ENCODE data around the gene AMH. TPM values are rescaled to one million over a fixed set of nuclear protein-coding genes. Genes with fewer than 3 reads are reported as not detected.

AMH gene
- polyA plus RNA-seq, 1 of the 3 experiments (the other 2 are of a cell fraction) = 18.1 TPM

DNA sequence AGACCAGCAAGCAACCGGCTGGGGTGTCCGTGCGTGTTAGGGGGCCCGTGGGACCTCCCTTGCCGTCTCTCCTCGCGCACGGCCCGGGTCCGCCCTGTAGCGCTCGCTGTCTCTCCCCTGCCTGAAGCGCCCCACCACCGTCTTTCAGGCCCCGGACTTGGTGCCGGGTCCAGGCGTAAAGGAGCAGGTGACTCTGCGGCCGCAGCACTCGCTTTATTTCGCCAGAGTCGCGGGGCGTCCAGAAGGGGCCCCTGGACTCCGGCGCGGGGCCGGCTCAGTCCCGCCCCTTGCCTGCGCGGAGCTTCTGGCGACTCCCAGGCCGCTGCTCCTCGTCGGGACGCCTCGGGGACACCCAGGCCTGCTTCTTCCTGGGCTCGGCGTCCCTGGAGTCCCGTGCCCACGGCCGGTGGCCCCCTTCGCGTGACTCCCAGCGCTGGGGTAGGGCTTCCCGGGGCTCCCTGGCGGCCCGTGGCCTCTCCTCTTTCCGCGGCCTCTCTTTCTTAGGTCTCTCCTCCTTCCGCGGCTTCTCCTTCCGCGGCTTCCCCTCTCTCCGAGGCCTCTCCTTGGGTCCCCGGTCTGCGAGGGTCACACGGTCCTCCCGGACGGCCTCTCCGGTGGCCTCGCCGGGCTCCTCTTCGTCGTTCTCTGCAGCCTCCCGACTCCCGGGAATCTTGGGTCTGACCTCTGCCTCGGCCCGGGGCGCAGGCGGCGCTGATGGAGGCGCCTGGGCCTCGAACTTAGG is 3.1 kb downstream of the AMH start:
- POLR2A ChIA-PET = no interaction called here
- Histone ChIP-seq H3K9ac (no peak overlapping the region), H3K79me2 (ENCODE audit: insufficient read depth) (no peaks in the 10 kb centered on the region), H4K20me1 (ENCODE audit: insufficient read depth) (no peaks in the 10 kb centered on the region), H3K9me2 (no peaks in the 10 kb centered on the region), H3K4me3 (ENCODE audit: low read depth in 2 of 2, low read length in 1 of 2) (no peak overlapping the region), H3K27ac (ENCODE audit: low read depth in 2 of 2, low read length in 1 of 2) (no peak overlapping the region), H3K4me1 (ENCODE audit: control insufficient read depth in 1 of 2, insufficient read depth in 2 of 2, low read depth in 1 of 2, low read length in 1 of 2) (peaks cover 1 to 19% of the 10 kb centered on the region in 2 experiments; a peak in 2 of 4 replicates), H3K9me3 (no peaks in the 10 kb centered on the region), H2AFZ (ENCODE audit: low read depth) (no peak overlapping the region), H3K36me3 (replicated peaks in 1 of 2; ENCODE audit: control insufficient read depth in 1 of 2, insufficient read depth in 2 of 2, low read length in 1 of 2) (peaks cover 0 to 30% of the 10 kb centered on the region in 2 experiments), H3K27me3 (ENCODE audit: insufficient read depth) (no peaks in the 10 kb centered on the region), H3F3A (replicated peaks; ENCODE audit: insufficient read depth) (peaks cover 12% of the 10 kb centered on the region), H3K4me2 (no peak overlapping the region)
- TF ChIP-seq NFIC (IDR thresholded peaks at IDR 0.05; ENCODE audit: borderline replicate concordance) (no peak), JUND (IDR thresholded peaks at IDR 0.05) (no peak), FOXJ3 (CRISPR knock-in tag; IDR thresholded peaks at IDR 0.05) (no peak), TAF1 (IDR thresholded peaks at IDR 0.05; ENCODE audit: borderline replicate concordance, low read depth, low read length) (no peak), YY1 (IDR thresholded peaks at IDR 0.05; ENCODE audit: low read depth) (no peak), SIN3A (IDR thresholded peaks at IDR 0.05; ENCODE audit: borderline replicate concordance, low read depth, low read length) (no peak), TEAD4 (IDR thresholded peaks at IDR 0.05; ENCODE audit: borderline replicate concordance, insufficient read depth) (no peak), CHD2 (IDR thresholded peaks at IDR 0.05; ENCODE audit: low read length, partially characterized antibody) (no peak), SMC3 (IDR thresholded peaks at IDR 0.05; ENCODE audit: low read depth, low read length) (no peak), FOXM1 (IDR thresholded peaks at IDR 0.05; ENCODE audit: low read depth) (no peak), TCF12 (IDR thresholded peaks at IDR 0.05) (no peak)
- TF ChIP-seq, protein P1, sequence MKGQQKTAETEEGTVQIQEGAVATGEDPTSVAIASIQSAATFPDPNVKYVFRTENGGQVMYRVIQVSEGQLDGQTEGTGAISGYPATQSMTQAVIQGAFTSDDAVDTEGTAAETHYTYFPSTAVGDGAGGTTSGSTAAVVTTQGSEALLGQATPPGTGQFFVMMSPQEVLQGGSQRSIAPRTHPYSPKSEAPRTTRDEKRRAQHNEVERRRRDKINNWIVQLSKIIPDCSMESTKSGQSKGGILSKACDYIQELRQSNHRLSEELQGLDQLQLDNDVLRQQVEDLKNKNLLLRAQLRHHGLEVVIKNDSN (IDR thresholded peaks at IDR 0.05; ENCODE audit: borderline replicate concordance, low read depth) = no peak
- TF ChIP-seq, protein P2, sequence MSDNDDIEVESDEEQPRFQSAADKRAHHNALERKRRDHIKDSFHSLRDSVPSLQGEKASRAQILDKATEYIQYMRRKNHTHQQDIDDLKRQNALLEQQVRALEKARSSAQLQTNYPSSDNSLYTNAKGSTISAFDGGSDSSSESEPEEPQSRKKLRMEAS (IDR thresholded peaks at IDR 0.05; ENCODE audit: low read depth) = no peak
- TF ChIP-seq, protein P3, sequence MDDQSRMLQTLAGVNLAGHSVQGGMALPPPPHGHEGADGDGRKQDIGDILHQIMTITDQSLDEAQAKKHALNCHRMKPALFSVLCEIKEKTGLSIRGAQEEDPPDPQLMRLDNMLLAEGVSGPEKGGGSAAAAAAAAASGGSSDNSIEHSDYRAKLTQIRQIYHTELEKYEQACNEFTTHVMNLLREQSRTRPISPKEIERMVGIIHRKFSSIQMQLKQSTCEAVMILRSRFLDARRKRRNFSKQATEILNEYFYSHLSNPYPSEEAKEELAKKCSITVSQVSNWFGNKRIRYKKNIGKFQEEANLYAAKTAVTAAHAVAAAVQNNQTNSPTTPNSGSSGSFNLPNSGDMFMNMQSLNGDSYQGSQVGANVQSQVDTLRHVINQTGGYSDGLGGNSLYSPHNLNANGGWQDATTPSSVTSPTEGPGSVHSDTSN (IDR thresholded peaks at IDR 0.05) = no peak
- CTCF ChIA-PET = interaction anchor here (1.4 kb wide), 1 partner anchor 13 kb away, joined by 4 read pairs; no protein-coding TSS in a partner anchor
- 95% methylated on average over 66 of the region's 74 CpGs for WGBS (ENCODE audit: low lambda C conversion rate)
- peak; percentile 38 for DNase-seq

DNA sequence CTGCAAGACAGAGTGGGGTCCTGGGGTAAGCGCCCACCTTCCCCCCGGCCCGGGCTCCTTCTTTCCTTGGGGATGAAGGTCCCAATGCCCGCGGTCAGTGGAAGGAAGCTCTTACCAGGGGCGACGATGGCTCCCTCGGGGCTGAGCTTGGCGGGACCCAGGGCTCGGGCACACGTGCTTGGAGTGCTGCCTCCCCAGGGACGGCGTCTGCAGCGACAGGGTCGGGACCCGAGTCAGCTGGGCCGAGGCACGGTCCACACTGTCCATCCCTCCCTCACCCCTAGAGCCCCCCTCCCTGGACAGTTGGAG is 3.6 kb downstream of the AMH start:
- H3K9me2 ChIP-seq = no peaks in the 10 kb centered on the region
- DNase-seq = no peak
- H3K4me3 ChIP-seq (ENCODE audit: low read depth in 2 of 2, low read length in 1 of 2) = no peak overlapping the region
- ChIA-PET CTCF (interaction anchor here (1.4 to 4.0 kb wide), 2 partner anchors 12 to 14 kb away, joined by 4 to 16 read pairs; no protein-coding TSS in a partner anchor), POLR2A (interaction anchor here (4.2 kb wide), 1 partner anchor 9 kb away, joined by 33 read pairs; no protein-coding TSS in a partner anchor)
- H3K4me1 ChIP-seq (ENCODE audit: control insufficient read depth in 1 of 2, insufficient read depth in 2 of 2, low read depth in 1 of 2, low read length in 1 of 2) = peaks cover 0 to 17% of the 10 kb centered on the region in 2 experiments; a peak in 1 of 4 replicates
- no peaks in the 10 kb centered on the region for H3K79me2 ChIP-seq (ENCODE audit: insufficient read depth)
- no peaks in the 10 kb centered on the region for H4K20me1 ChIP-seq (ENCODE audit: insufficient read depth)
- no peaks in the 10 kb centered on the region for H3K9me3 ChIP-seq
- H3K27ac ChIP-seq (ENCODE audit: low read depth in 2 of 2, low read length in 1 of 2) = no peak overlapping the region; a peak in 1 of 4 replicates
- no peak overlapping the region for H3K4me2 ChIP-seq
- H3F3A ChIP-seq (replicated peaks; ENCODE audit: insufficient read depth) = peaks cover 12% of the 10 kb centered on the region
- H3K9ac ChIP-seq = no peak overlapping the region
- no peak overlapping the region for H2AFZ ChIP-seq (ENCODE audit: low read depth)
- H3K27me3 ChIP-seq (ENCODE audit: insufficient read depth) = no peaks in the 10 kb centered on the region
- peaks cover 0 to 26% of the 10 kb centered on the region in 2 experiments for H3K36me3 ChIP-seq (replicated peaks in 1 of 2; ENCODE audit: control insufficient read depth in 1 of 2, insufficient read depth in 2 of 2, low read length in 1 of 2)
- WGBS (ENCODE audit: low lambda C conversion rate) = no CpG with 5 or more reads among the region's 18 CpGs
- TF ChIP-seq FOXM1 (IDR thresholded peaks at IDR 0.05; ENCODE audit: low read depth) (no peak), NFIC (IDR thresholded peaks at IDR 0.05; ENCODE audit: borderline replicate concordance) (no peak), TAF1 (IDR thresholded peaks at IDR 0.05; ENCODE audit: borderline replicate concordance, low read depth, low read length) (no peak), RXRA (IDR thresholded peaks at IDR 0.05; ENCODE audit: borderline replicate concordance, low read depth) (no peak), SMC3 (IDR thresholded peaks at IDR 0.05; ENCODE audit: low read depth, low read length) (no peak), YY1 (IDR thresholded peaks at IDR 0.05; ENCODE audit: low read depth) (no peak), RAD21 (IDR thresholded peaks at IDR 0.05; ENCODE audit: low read length) (no peak), FOXJ3 (CRISPR knock-in tag; IDR thresholded peaks at IDR 0.05) (no peak), MXI1 (IDR thresholded peaks at IDR 0.05; ENCODE audit: low read depth, low read length) (no peak), TCF12 (IDR thresholded peaks at IDR 0.05) (no peak), FOSL2 (IDR thresholded peaks at IDR 0.05; ENCODE audit: borderline replicate concordance, low read depth) (no peak), GATA2 (CRISPR knock-in tag; IDR thresholded peaks at IDR 0.05) (no peak), RCOR1 (IDR thresholded peaks at IDR 0.05; ENCODE audit: low read length) (no peak), POLR2AphosphoS5 (IDR thresholded peaks at IDR 0.05; ENCODE audit: low read depth, low read length) (no peak)
- TF ChIP-seq, protein P4, sequence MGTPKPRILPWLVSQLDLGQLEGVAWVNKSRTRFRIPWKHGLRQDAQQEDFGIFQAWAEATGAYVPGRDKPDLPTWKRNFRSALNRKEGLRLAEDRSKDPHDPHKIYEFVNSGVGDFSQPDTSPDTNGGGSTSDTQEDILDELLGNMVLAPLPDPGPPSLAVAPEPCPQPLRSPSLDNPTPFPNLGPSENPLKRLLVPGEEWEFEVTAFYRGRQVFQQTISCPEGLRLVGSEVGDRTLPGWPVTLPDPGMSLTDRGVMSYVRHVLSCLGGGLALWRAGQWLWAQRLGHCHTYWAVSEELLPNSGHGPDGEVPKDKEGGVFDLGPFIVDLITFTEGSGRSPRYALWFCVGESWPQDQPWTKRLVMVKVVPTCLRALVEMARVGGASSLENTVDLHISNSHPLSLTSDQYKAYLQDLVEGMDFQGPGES (IDR thresholded peaks at IDR 0.05; ENCODE audit: low read depth, low read length) = no peak
- TF ChIP-seq, protein P5, sequence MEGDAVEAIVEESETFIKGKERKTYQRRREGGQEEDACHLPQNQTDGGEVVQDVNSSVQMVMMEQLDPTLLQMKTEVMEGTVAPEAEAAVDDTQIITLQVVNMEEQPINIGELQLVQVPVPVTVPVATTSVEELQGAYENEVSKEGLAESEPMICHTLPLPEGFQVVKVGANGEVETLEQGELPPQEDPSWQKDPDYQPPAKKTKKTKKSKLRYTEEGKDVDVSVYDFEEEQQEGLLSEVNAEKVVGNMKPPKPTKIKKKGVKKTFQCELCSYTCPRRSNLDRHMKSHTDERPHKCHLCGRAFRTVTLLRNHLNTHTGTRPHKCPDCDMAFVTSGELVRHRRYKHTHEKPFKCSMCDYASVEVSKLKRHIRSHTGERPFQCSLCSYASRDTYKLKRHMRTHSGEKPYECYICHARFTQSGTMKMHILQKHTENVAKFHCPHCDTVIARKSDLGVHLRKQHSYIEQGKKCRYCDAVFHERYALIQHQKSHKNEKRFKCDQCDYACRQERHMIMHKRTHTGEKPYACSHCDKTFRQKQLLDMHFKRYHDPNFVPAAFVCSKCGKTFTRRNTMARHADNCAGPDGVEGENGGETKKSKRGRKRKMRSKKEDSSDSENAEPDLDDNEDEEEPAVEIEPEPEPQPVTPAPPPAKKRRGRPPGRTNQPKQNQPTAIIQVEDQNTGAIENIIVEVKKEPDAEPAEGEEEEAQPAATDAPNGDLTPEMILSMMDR (IDR thresholded peaks at IDR 0.05) = no peak
